D721Med (cell line): ENCODE data around the gene SDK1.

Experiments
- DNase-seq: peaks from one replicate; pipeline ENCODE4 v3.0.0; 2011; ENCODE audit warnings: low spot score; ENCODE audit not compliant: insufficient read length
- FAIRE-seq: peaks from 2 replicates; lab custom pipeline; 2011; peaks lifted over from hg19 to GRCh38; lab: Jason Lieb, UNC
- TF ChIP-seq, protein P1 (sequence below): IDR thresholded peaks from 2 replicates; pipeline ENCODE4 v1.5.1; 2012; ENCODE audit warnings: mild to moderate bottlenecking, control low read depth; ENCODE audit not compliant: insufficient read depth; ENCODE audit errors: missing control alignments

The SDK1 gene

DNA sequence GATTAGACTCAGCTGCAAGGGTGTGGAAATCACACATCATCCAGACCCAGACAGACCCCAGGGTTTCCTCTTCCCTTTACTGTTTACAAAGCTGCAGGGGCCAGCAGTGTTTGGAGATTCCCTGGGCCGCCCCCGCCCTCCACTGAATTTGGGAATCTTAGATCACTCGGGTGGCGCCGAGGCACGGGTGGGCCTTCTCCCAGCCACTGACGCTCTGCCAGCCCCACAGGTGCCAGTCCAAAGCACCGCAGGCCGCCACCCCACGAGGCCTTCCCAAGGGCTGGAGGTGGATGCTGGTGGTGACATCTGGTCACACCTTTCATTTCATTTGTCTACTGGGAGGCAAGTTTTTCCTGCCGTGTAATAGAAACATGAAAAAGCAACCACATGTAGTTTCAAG, 941.7 kb downstream of the SDK1 start:
- DNase-seq (no peak), FAIRE-seq (no peak)
- TF ChIP-seq, protein P1, sequence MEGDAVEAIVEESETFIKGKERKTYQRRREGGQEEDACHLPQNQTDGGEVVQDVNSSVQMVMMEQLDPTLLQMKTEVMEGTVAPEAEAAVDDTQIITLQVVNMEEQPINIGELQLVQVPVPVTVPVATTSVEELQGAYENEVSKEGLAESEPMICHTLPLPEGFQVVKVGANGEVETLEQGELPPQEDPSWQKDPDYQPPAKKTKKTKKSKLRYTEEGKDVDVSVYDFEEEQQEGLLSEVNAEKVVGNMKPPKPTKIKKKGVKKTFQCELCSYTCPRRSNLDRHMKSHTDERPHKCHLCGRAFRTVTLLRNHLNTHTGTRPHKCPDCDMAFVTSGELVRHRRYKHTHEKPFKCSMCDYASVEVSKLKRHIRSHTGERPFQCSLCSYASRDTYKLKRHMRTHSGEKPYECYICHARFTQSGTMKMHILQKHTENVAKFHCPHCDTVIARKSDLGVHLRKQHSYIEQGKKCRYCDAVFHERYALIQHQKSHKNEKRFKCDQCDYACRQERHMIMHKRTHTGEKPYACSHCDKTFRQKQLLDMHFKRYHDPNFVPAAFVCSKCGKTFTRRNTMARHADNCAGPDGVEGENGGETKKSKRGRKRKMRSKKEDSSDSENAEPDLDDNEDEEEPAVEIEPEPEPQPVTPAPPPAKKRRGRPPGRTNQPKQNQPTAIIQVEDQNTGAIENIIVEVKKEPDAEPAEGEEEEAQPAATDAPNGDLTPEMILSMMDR = no peak

DNA sequence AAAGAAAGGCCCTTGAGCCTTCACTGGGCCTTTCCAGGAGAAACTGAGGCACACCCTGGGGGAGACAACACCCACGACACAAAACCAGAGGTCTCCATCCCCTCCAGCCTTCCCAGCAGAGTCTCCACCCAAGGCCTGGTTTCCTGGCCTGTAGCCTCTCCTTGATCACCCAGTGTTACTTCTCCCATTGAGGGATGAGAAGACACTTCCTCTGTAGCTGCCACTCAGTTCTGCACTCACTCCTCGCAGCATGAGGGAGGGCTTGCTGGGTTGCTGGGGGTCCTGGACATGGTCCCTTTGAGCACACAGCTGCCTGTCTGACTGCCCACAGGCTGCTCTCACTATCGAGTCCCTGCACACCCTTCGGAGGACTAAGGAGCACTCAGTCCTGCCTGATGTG, 943.0 kb downstream of the SDK1 start:
- FAIRE-seq (no peak), DNase-seq (no peak)
- TF ChIP-seq, protein P1 = no peak

DNA sequence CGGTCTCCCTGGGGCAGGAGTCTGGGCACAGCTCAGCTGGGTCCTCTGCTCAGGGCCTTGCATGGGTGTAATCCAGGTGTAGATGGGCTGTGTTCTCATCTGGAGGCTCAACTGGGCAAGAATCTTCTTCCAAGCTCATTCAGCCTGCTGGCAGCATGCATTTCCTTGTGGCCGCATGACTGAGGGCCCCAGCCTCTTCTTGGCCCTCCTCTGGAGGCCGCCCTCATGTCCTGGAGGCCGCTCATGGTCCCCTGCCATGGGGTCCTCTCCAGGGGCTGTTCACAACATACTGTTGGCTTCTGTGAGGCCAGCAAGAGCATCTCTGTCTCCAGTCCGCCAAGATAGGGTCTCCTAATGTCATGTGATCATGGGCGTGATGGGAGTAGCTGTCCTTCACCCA, 943.6 kb downstream of the SDK1 start:
- DNase-seq = no peak
- FAIRE-seq = no peak
- TF ChIP-seq, protein P1 = no peak

DNA sequence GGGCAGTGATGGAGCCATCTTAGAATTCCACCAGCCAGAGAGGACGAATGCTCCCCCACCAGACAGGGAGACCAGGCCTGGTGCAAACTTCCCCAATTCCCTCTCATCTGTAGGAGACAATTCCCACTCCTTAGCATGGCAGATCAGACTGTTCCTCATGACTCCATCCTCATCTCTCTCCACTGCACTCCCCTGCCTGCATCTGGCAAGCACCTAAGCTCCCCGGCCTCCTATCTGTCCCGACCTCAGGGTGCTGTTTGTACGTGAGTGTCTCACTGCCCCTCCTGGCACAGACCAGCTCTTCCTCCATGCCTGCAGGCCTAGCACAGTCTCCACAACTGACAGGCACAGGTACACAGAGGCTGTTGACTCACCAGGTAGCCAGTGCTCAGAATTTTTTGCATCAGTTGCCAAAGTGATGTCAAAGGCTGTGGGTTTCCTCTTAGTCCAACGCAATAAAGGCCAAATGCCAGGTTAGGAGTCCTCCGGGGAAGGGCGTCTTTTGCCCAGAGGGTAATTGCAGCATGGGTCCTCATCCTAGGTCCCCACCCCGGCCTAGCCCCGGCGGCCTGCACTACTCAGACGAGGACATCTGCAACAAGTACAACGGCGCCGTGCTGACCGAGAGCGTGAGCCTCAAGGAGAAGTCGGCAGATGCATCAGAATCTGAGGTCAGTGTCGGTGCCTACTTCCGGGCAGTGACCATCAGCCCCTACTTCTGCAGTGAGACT, 944.2 kb downstream of the SDK1 start:
- no peak for FAIRE-seq
- TF ChIP-seq, protein P1 = no peak
- no peak for DNase-seq

DNA sequence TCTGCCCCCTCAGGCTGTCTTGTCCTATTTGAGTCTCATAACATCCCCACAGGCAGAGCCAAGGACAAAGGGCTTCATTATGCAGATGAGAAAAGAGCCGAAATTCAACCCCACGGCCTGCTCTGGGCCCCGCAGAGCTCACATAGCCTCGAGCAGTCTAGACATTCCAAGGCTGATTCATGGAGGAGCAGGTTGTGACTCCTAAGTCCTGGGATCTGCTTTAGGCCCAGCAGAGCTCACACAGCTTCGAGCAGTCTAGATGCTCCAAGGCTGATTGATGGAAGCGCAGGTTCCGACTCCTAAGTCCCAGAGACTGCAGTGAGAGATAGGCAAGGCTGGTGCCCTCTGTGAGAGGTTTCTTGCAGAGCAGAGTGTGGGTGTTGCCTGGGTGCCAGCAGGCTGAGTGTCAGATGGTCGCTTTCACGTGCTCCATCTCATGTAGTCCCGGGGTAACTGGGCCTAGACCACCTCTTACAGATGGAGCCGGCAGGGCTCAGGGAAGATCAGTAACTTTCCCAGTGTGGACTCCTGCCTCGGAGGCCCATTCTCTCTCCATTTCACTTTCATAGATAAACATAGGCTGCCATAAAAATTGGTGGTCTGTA, 944.9 kb downstream of the SDK1 start:
- FAIRE-seq (no peak), DNase-seq (no peak)
- TF ChIP-seq, protein P1 = no peak

DNA sequence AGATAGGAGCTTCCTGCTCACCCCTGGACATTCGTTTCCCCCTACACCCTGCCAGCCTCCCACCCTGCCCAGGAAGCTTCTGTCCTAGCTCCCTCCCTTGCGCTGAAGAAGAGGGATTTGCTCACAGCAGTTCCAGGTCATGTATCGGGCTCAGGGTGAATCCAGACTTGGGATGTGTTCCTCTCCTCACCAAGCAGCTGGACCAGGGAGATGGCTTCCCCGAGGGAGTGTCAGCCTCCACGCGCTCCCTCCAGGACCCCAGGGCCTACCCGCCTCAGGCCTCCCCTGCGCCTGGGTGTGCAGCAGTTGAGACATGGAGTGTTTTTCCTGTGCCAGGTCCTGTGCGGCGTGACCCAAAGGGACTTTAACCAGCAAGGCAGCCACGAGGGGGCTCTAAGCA, 945.5 kb downstream of the SDK1 start:
- no peak for FAIRE-seq
- no peak for DNase-seq
- TF ChIP-seq, protein P1 = no peak
